Esophagus muscularis mucosa (tissue), 3 donors: ENCODE results near the gene FEV.

ENCODE experiments used
- EP300 ChIP-seq: sonication (generic); formaldehyde crosslinking; IDR thresholded peaks from one replicate; pipeline ENCODE4 v1.6.1; 2017; ENCODE audit warnings: antibody characterized with exemption
- POLR2A ChIP-seq: fragments of 450-650 bp; IDR thresholded peaks from one replicate; pipeline ENCODE4 v1.6.1; 2017; ENCODE audit warnings: antibody characterized with exemption, moderate library complexity, mild to moderate bottlenecking, low read depth
- POLR2AphosphoS5 ChIP-seq, 2 donors: sonication (generic); formaldehyde crosslinking; IDR thresholded peaks; one replicate each; pipeline ENCODE4 v1.6.1; 2017; ENCODE audit warnings: antibody characterized with exemption in 2 of 2

DNA sequence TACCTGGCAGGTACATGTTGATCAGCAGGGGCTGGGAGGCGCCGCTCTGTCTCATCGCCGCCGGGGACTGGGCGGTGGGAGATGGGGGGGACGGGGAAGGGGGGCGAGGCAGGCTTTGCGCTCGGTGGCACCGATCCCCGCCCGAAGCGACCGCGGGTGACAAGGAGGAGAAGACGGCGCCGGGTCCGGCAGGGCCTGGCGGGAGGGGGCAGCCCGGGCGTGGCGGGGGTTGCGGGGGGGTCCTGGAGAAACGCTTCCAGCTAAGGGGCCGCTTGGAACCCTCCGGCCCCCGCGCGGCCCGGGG lies at the start of gene FEV:
- TF ChIP-seq POLR2AphosphoS5 (IDR thresholded peaks at IDR 0.05) (no peak), POLR2A (no peak), EP300 (no peak)
